AG10803 (cell line): ENCODE data around the gene CDC42EP5.

Source experiments
- DNase-seq: peaks from one replicate; pipeline ENCODE4 v3.0.0; 2010; ENCODE audit warnings: low read depth
- H3K4me3 ChIP-seq: 2 replicates; pipeline ENCODE4 v1.5.1; 2011; ENCODE audit warnings: mild to moderate bottlenecking, low read length, control low read depth
- CTCF ChIP-seq: conservative IDR thresholded peaks from 2 replicates; pipeline ENCODE4 v1.5.1; 2011; ENCODE audit warnings: mild to moderate bottlenecking, low read length, control low read depth, inconsistent platforms

CDC42EP5 gene

GRCh38 chr19:54453921-54454780, 18.9 kb downstream of the CDC42EP5 start:
- no peak overlapping the region for H3K4me3 ChIP-seq

DNA sequence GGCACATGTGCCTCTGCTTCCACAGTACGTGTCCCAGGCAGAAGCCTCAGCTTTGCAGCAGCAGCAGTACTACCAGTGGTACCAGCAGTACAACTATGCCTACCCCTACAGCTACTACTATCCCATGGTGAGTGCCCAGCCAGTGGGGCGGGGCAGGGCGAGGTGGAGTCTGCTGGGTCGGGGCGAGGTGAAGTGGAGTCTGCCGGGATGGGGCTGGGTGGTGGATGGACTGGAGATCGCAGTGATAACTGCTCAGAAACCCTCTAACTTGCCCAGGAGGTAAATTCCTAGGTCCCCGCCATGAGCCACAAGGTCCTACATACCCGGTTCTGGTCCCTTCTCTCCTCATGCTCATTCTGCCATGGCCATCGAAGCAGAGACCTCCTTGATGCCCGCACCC, 20.5 kb downstream of the CDC42EP5 start:
- no peak overlapping the region for H3K4me3 ChIP-seq
- no peak for TF ChIP-seq CTCF
- DNase-seq, result no peak

More at GRCh38 chr19:54453921-54454780, 18.9 kb downstream of the CDC42EP5 start:
- DNase-seq, result no peak
- TF ChIP-seq CTCF, result no peak

DNA sequence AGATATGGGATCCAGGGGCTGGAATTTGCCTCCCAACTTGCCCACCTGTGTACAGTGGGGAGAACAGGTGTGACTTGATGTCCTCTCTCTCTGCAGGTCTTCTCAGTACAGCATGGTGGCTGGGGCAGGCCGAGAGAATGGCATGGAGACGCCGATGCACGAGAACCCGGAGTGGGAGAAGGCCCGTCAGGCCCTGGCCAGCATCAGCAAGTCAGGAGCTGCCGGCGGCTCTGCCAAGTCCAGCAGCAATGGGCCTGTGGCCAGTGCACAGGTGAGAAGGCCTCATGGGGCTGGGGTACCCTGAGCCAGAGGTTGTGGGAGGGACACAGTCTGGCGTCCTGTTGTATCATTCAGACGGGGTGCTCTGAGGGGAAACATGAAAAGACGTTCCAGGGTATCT, 21.1 kb downstream of the CDC42EP5 start:
- no peak overlapping the region for H3K4me3 ChIP-seq
- no peak for TF ChIP-seq CTCF
- DNase-seq, result no peak

GRCh38 chr19:54451331-54451871, 21.7 kb downstream of the CDC42EP5 start:
- TF ChIP-seq CTCF, result no peak
- no peak for DNase-seq
- H3K4me3 ChIP-seq, result peak overlapping the region; percentile 15

DNA sequence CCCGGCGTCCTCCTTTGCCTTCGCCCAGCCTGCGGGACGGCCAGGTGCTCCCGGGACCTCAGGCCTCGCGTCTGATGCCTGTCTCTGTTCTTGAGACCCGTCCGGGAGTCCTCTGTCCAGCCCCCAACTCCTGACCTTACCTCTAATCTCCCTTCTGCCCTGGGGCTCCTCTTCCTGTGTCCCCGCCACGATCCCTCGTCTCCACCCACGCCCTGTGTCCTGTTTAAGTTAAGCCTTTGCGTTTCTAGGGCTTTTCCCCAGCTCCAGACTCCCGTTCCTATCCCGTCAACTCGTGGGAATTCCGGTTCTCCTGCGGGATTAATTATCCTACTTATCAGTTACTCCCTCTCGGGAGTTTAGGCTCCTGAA, 23.4 kb downstream of the CDC42EP5 start:
- peak overlapping the region; percentile 95 for H3K4me3 ChIP-seq
- no peak for TF ChIP-seq CTCF
- no peak for DNase-seq

DNA sequence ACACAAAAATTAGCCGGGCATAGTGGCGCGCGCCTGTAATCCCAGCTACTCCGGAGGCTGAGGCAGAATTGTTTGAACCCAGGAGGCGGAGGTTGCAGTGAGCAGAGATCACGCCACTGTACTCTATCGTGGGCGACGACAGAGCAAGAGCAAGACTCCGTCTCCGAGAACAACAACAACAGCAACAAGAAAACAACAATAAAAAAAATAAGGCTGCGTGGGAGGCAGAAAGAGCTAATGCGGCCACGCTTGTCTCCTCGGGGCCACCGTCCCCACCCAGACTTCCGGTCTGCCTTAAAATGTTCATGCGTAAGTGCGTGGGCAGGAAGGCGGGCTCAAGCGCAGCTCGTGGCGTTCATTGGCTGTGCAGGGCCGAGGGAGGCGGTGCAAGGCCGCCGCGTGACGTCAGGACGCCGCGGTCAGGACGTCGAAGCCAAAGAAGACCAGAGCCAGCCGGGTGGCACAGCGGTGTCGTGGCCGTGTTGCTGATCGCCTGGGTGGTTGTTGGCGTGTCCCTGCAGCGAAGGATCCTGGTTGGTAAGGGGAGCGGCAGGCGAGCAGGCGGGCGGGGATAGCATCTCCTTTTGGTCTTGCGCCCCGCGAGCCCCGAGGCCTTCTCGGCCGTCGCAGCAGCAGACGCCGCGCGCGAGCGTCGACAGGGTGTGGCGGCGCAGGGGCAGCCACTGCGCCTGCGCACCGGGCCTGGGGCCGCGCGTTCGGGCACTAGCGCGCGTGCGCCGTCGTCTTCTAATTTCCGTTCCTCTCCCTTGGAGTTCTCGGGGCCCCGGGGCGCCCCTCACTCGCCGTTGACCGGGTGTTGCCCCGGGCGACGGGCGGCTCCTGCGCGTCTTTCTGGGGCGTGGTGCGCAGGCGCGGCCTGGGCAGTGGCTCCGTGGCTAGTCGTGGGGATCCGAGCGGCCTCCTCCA, 24.1 kb downstream of the CDC42EP5 start, which contains the start of gene LENG8:
Gene LENG8 (plus strand): TSS at position 426 of the 927 bp plus-strand sequence. CDS start 2,146 bp downstream, outside the sequence.
- peak; percentile 99 for DNase-seq
- no peak for TF ChIP-seq CTCF
- H3K4me3 ChIP-seq, result peak within 1 kb of the TSS; percentile 95
